K562 (cell line): Measurements from ENCODE around the gene SLC34A1. TPM values are rescaled to one million over a fixed set of nuclear protein-coding genes. Genes with fewer than 3 reads are reported as not detected.
"Not testable (repeated sequence)": the region's sequence is repeated elsewhere in the genome, so short reads cannot be mapped to it uniquely, and the experiment has no call there.

Source experiments
- ATAC-seq: fragments of 200-7000 bp; cut with Tn5 transposase; 3 replicates; pipeline ENCODE4 v1.9.1; 2020; ENCODE audit warnings: moderate library complexity
- BruUV-seq: library from RNA; stranded (reverse); fragments of 400-500 nt; replicated peaks from 2 replicates; lab custom pipeline; 2021; lab: Mats Ljungman, UMichigan
- CTCF ChIA-PET: fragments of 300-600 bp; formaldehyde crosslinking; extraction: SDS; loops from one replicate; lab custom pipeline; 2021; ENCODE audit warnings: low intra/inter-chr PET ratio; lab: Yijun Ruan, JAX
- POLR2A ChIA-PET: fragments of 300-600, 350-650 bp; sonication (Branson Sonifier 250); formaldehyde crosslinking; extraction: SDS; loops from one replicate; lab custom pipeline; 2021; ENCODE audit warnings: antibody characterized with exemption, inconsistent platforms; lab: Yijun Ruan, JAX
- DNase-seq, 4 experiments: peaks; one replicate each; pipeline versions ENCODE4 v3.0.0 to v3.0.0-alpha.2; 2011 to 2018; ENCODE audit warnings: low spot score in 3 of 4, mixed read lengths in 3 of 4; ENCODE audit errors: extremely low read depth in 1 of 4
- FAIRE-seq: peaks from 2 replicates; lab custom pipeline; 2011; peaks lifted over from hg19 to GRCh38; lab: Jason Lieb, UNC
- H2AFZ ChIP-seq: 2 replicates; pipeline ENCODE4 v1.6.0; 2011; ENCODE audit warnings: low read depth, low read length, control low read depth, inconsistent platforms
- H3K27ac ChIP-seq: fragments of 200-600 bp; 3 replicates; pipeline ENCODE4 v1.8.0; 2011; ENCODE audit warnings: low read depth, mild to moderate bottlenecking, control low read depth, inconsistent platforms, low read length, moderate library complexity, mixed read lengths; ENCODE audit errors: extremely low read depth
- H3K27me3 ChIP-seq, 2 experiments: fragments of 300-600 bp in 1 of 2; 2 replicates in 1 of 2; 3 replicates in 1 of 2; pipeline versions ENCODE4 v1.6.0 to v1.8.0; 2011; ENCODE audit warnings: inconsistent platforms in 2 of 2, low read length in 2 of 2, mild to moderate bottlenecking in 1 of 2, mixed read lengths in 1 of 2, moderate library complexity in 1 of 2; ENCODE audit not compliant: control insufficient read depth in 2 of 2, insufficient read depth in 2 of 2
- H3K36me3 ChIP-seq: fragments of 300-600 bp; 3 replicates; pipeline ENCODE4 v1.8.0; 2011; ENCODE audit warnings: mild to moderate bottlenecking, low read length, inconsistent platforms; ENCODE audit not compliant: control insufficient read depth, insufficient read depth
- H3K4me1 ChIP-seq, 2 experiments: fragments of 200-600 bp in 1 of 2; replicated peaks in 1 of 2; 2 replicates in 1 of 2; 3 replicates in 1 of 2; pipeline versions ENCODE4 v1.5.1 to v1.8.0; 2011; ENCODE audit warnings: inconsistent platforms in 2 of 2, low read length in 2 of 2, mild to moderate bottlenecking in 1 of 2, mixed read lengths in 1 of 2, moderate library complexity in 1 of 2; ENCODE audit not compliant: control insufficient read depth in 2 of 2, insufficient read depth in 2 of 2
- H3K4me2 ChIP-seq: 2 replicates; pipeline ENCODE4 v1.6.1; 2011; ENCODE audit warnings: low read length, control low read depth, inconsistent platforms, mixed read lengths; ENCODE audit not compliant: insufficient read depth
- H3K4me3 ChIP-seq: fragments of 200-600 bp; sonication (generic), shearing (Covaris generic); 2 replicates; pipeline ENCODE4 v1.5.1; 2016; ENCODE audit warnings: control low read depth, inconsistent platforms
- H3K79me2 ChIP-seq: fragments of 200-600 bp; 3 replicates; pipeline ENCODE4 v1.8.0; 2011; ENCODE audit warnings: low read length, inconsistent platforms; ENCODE audit not compliant: control insufficient read depth, insufficient read depth
- H3K9ac ChIP-seq, 2 experiments: 2 replicates each; pipeline versions ENCODE4 v1.6.0 to v1.6.1; 2011; ENCODE audit warnings: low read depth in 2 of 2, low read length in 2 of 2, control low read depth in 1 of 2, inconsistent platforms in 1 of 2, mild to moderate bottlenecking in 1 of 2, mixed read lengths in 1 of 2; ENCODE audit not compliant: insufficient read depth in 1 of 2
- H3K9me1 ChIP-seq: one replicate; pipeline ENCODE4 v1.6.0; 2011; ENCODE audit warnings: inconsistent platforms, mild to moderate bottlenecking, low read length, moderate library complexity; ENCODE audit not compliant: control insufficient read depth, insufficient read depth
- H3K9me3 ChIP-seq: replicated peaks from 2 replicates; pipeline ENCODE4 v1.5.1; 2011; ENCODE audit warnings: low read depth, low read length, inconsistent platforms; ENCODE audit not compliant: control insufficient read depth, insufficient read depth
- H4K20me1 ChIP-seq: replicated peaks from 2 replicates; pipeline ENCODE4 v1.6.1; 2011; ENCODE audit warnings: low read length, inconsistent platforms, mixed read lengths; ENCODE audit not compliant: control insufficient read depth, insufficient read depth
- ELF1 ChIP-seq: fragments of 200-800 bp; sonication (Bioruptor generic); IDR thresholded peaks from 2 replicates; pipeline ENCODE4 v1.6.1; 2016; ENCODE audit warnings: missing genetic modification characterization, missing compliant biosample characterization
- WGBS: fragments of 100-300 bp; shearing (Covaris generic); methylation state at CpG from one replicate; pipeline ENCODE4 v1.1.6; 2016; ENCODE audit warnings: low coverage, mixed read lengths; ENCODE audit not compliant: insufficient coverage; ENCODE audit errors: missing lambda C conversion rate; 5-methylcytosine and 5-hydroxymethylcytosine counted together
- in situ Hi-C: fragments of 300-500 bp; cut with MboI; formaldehyde crosslinking; loops from 4 replicates; pipeline ENCODE4 v1.15.0; 2018; ENCODE audit warnings: inconsistent platforms, mixed read lengths
- intact Hi-C: fragments of 100-400 bp; cut with micrococcal nuclease; formaldehyde crosslinking; loops from 2 replicates; pipeline ENCODE4 v1.14.2; 2022
- polyA plus RNA-seq, 8 experiments: library from polyadenylated mRNA; depleted of rRNA in 4 of 8; stranded (reverse) in 5 of 8; unstranded in 3 of 8; fragments of >200 nt; fragmentation: Nextera tagmentation in 2 of 8; fragmentation: Illumina TruSeq in 1 of 8; extraction: Ambion mirVana in 2 of 8; extraction: Trizol in 1 of 8; gene quantifications; 2 replicates each; pipeline versions ENCODE4 v1.2.1 to v1.2.3, GENCODE V29; 2011 to 2014; ENCODE audit warnings: inconsistent platforms in 1 of 8, missing spikeins in 1 of 8
- total RNA-seq, 7 experiments: library from RNA; depleted of rRNA in 6 of 7; stranded (reverse); fragments of >200 nt in 6 of 7; fragmentation: Illumina TruSeq in 2 of 7; extraction: Trizol in 2 of 7; gene quantifications; 2 replicates each; pipeline versions ENCODE4 v1.2.1 to v1.2.3, GENCODE V29; 2011 to 2021; ENCODE audit warnings: low replicate concordance in 1 of 7
- TF ChIP-seq, protein P1 (sequence below): fragments of 250-450 bp; sonication (Bioruptor Pico); IDR thresholded peaks from 2 replicates; pipeline ENCODE4 v1.8.0; 2022; ENCODE audit warnings: inconsistent platforms, mild to moderate bottlenecking, moderate library complexity, borderline replicate concordance
- TF ChIP-seq, protein P2 (sequence below): sonication (generic); formaldehyde crosslinking; IDR thresholded peaks from 2 replicates; pipeline ENCODE4 v1.8.0; 2023; ENCODE audit warnings: mild to moderate bottlenecking, missing genetic modification reagents
- TF ChIP-seq, protein P3 (sequence below): fragments of 450-650 bp; IDR thresholded peaks from 2 replicates; pipeline ENCODE4 v1.6.1; 2018; ENCODE audit not compliant: partially characterized antibody

Gene SLC34A1
- total and polyA plus RNA-seq, 9 of the 15 experiments (the other 6 are each of a cell fraction or from before 2014, with no cell fraction given) = not detected

DNA sequence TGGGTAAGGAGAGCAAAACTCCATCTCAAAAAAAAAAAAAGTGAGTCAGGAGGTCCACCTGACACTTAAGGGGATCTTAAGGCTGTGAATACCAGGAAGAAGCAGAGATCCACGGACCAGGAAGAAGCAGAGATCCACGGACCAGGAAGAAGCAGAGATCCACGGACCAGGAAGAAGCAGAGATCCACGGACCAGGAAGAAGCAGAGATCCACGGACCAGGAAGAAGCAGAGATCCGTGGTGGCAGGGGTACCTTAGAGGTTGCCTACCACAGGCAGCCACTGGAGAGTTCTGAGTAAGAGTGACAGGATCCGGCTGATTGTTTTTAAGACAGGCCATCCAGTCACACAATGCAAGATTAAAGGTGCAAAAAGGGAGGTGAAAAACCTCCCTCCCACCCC, 36.2 kb downstream of the SLC34A1 start:
- intact Hi-C loops, H3K27ac ChIP-seq, H3K27me3 ChIP-seq, in situ Hi-C loops, H3K9me1 ChIP-seq, H4K20me1 ChIP-seq, H3K4me3 ChIP-seq, H3K36me3 ChIP-seq, CTCF ChIA-PET, DNase-seq, H3K4me1 ChIP-seq, H3K79me2 ChIP-seq, H3K9me3 ChIP-seq, ATAC-seq, BruUV-seq, FAIRE-seq, POLR2A ChIA-PET, H3K4me2 ChIP-seq: not testable (repeated sequence)
- 25% methylated on average over 6 of the region's 7 CpGs for WGBS
- H2AFZ ChIP-seq = peak overlapping the region; percentile 74
- H3K9ac ChIP-seq = peak overlapping the region in 1 of 2 experiments; percentile 29; a peak in 1 of 4 replicates
- TF ChIP-seq ELF1 = peak; percentile 91

DNA sequence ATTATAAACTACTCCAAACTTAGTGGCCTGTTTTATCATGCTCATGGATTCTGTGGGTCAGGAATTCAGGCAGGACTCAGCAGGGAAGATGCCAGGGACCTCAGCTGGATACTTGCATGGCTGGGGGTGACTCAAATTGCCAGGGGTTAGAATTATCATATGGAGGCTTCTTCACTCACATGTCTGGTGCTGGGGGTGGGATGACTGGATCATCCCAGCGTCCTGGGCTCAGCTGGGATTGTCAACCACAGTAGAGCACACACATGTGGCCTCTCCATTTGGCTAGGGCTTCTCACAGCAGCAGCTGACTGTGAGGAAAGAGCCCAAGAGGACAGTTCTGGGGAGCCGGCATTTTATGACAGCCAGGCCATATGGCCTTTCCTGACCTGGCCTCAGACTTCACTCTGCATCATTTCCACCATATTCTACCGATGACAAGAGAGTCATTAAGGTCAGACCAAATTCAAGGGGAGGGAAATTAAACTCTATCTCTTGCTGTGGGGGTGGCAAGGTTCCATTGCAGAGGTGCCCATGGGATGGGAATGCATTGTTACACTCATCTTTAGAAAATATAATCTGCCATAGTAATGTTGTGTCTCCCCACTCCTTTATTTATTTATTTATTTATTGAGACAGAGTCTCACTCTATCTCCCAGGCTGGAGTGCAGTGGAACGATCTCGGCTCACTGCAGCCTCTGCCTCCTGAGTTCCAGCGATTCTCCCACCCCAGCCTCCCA, 37.0 kb downstream of the SLC34A1 start:
- no peaks in the 10 kb centered on the region for H3K36me3 ChIP-seq
- no peaks in the 10 kb centered on the region for H3K9me3 ChIP-seq
- 53% methylated on average over 6 of the region's 6 CpGs for WGBS
- H3K4me2 ChIP-seq = no peak overlapping the region
- H3K4me1 ChIP-seq = peaks cover 10% of the 10 kb centered on the region in 2 experiments
- ChIA-PET POLR2A (interaction anchor here (0.9 kb wide), 1 partner anchor 25 kb away, joined by 3 read pairs; the partner anchor contains the start of gene PRR7), CTCF (no interaction called here)
- ATAC-seq (no peak), FAIRE-seq (no peak), DNase-seq (no peak)
- H2AFZ ChIP-seq = peak overlapping the region; percentile 74
- in situ Hi-C loops (no loop called here), intact Hi-C loops (no loop called here)
- H3K27ac ChIP-seq = no peak overlapping the region
- H3K9ac ChIP-seq = no peak overlapping the region; a peak in 1 of 4 replicates
- no peaks in the 10 kb centered on the region for H3K9me1 ChIP-seq
- H3K27me3 ChIP-seq = no peaks in the 10 kb centered on the region
- BruUV-seq = no TSS peak
- no peaks in the 10 kb centered on the region for H3K79me2 ChIP-seq
- H3K4me3 ChIP-seq = no peak overlapping the region
- TF ChIP-seq, protein P1, sequence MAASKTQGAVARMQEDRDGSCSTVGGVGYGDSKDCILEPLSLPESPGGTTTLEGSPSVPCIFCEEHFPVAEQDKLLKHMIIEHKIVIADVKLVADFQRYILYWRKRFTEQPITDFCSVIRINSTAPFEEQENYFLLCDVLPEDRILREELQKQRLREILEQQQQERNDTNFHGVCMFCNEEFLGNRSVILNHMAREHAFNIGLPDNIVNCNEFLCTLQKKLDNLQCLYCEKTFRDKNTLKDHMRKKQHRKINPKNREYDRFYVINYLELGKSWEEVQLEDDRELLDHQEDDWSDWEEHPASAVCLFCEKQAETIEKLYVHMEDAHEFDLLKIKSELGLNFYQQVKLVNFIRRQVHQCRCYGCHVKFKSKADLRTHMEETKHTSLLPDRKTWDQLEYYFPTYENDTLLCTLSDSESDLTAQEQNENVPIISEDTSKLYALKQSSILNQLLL (CRISPR knock-in tag) = no peak
- TF ChIP-seq, protein P2, sequence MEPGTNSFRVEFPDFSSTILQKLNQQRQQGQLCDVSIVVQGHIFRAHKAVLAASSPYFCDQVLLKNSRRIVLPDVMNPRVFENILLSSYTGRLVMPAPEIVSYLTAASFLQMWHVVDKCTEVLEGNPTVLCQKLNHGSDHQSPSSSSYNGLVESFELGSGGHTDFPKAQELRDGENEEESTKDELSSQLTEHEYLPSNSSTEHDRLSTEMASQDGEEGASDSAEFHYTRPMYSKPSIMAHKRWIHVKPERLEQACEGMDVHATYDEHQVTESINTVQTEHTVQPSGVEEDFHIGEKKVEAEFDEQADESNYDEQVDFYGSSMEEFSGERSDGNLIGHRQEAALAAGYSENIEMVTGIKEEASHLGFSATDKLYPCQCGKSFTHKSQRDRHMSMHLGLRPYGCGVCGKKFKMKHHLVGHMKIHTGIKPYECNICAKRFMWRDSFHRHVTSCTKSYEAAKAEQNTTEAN (CRISPR knock-in tag) = no peak
- TF ChIP-seq, protein P3, sequence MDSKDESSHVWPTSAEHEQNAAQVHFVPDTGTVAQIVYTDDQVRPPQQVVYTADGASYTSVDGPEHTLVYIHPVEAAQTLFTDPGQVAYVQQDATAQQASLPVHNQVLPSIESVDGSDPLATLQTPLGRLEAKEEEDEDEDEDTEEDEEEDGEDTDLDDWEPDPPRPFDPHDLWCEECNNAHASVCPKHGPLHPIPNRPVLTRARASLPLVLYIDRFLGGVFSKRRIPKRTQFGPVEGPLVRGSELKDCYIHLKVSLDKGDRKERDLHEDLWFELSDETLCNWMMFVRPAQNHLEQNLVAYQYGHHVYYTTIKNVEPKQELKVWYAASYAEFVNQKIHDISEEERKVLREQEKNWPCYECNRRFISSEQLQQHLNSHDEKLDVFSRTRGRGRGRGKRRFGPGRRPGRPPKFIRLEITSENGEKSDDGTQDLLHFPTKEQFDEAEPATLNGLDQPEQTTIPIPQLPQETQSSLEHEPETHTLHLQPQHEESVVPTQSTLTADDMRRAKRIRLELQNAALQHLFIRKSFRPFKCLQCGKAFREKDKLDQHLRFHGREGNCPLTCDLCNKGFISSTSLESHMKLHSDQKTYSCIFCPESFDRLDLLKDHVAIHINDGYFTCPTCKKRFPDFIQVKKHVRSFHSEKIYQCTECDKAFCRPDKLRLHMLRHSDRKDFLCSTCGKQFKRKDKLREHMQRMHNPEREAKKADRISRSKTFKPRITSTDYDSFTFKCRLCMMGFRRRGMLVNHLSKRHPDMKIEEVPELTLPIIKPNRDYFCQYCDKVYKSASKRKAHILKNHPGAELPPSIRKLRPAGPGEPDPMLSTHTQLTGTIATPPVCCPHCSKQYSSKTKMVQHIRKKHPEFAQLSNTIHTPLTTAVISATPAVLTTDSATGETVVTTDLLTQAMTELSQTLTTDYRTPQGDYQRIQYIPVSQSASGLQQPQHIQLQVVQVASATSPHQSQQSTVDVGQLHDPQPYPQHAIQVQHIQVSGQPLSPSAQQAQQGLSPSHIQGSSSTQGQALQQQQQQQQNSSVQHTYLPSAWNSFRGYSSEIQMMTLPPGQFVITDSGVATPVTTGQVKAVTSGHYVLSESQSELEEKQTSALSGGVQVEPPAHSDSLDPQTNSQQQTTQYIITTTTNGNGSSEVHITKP = peak; percentile 72
- H4K20me1 ChIP-seq = no peaks in the 10 kb centered on the region
